GM21529 (cell line): ENCODE measurements around the gene NR4A3.
A peak's percentile ranks its signal among the peaks of the same experiment; 100 is the strongest.

Experiments used
- ATAC-seq: cut with Tn5 transposase; IDR thresholded peaks from one replicate; pipeline ENCODE4 v1.9.1; 2021; ENCODE audit not compliant: unreplicated experiment

The NR4A3 gene

GRCh38 chr9:99873531-99873930 lies 51.8 kb downstream of the NR4A3 start:
- ATAC-seq: no peak

- ATAC-seq: no peak
These were observed 52.4 kb downstream of the NR4A3 start for GRCh38 chr9:99873943-99874584.

GRCh38 chr9:99876190-99876589 lies 54.5 kb downstream of the NR4A3 start:
- ATAC-seq: no peak

- ATAC-seq: no peak
These were observed 57.0 kb downstream of the NR4A3 start for GRCh38 chr9:99878651-99879050.

GRCh38 chr9:99881769-99882168 lies 60.1 kb downstream of the NR4A3 start:
- ATAC-seq: no peak

GRCh38 chr9:99885747-99886146 lies 64.1 kb downstream of the NR4A3 start:
- no peak for ATAC-seq

GRCh38 chr9:99889120-99889519 lies 67.4 kb downstream of the NR4A3 start:
- no peak for ATAC-seq

DNA sequence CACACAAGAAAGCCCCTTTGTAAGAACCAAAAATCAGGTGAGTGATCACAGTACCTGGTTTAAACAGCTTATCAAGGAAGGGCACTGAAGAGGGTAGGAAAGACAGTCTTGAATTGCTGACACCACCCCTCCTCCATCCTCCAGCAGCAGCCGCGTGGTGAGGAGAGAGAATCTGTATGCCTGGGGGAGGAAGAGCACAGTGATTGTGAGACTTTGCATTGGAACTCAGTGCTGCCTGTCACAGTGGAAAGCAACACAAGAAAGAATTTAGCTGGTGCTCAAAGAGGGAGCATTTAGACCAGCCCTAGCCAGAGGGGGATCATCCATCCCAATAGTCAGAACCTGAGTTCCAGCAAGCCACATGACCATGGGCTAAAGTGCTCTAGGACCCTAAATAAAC lies 73.1 kb downstream of the NR4A3 start:
- no peak for ATAC-seq

- ATAC-seq: no peak
These were observed 73.8 kb downstream of the NR4A3 start for GRCh38 chr9:99895510-99895909.

- no peak for ATAC-seq
These were observed 74.4 kb downstream of the NR4A3 start for GRCh38 chr9:99896119-99896518.

DNA sequence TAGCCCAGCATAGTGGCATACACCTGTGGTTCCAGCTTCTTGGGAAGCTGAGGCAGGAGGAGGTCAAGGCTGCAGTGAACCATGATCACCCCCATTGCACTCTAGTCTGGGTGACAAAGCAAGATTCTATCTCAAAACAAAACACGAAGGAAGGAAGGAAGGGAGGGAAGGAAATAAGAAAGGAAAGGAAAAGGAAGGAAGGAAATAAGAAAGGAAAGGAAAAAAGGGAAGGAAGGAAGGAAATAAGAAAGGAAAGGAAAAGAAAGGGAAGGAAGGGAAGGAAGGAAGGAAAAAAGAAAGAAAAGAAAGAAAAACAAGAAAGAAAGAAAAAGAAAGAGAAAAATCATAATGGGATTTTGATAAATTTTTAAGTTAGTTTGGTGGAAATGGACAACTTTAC lies 81.7 kb downstream of the NR4A3 start:
- ATAC-seq: no peak

GRCh38 chr9:99905833-99906402 lies 84.2 kb downstream of the NR4A3 start:
- peak; percentile 2 for ATAC-seq

- peak; percentile 88 for ATAC-seq
These were observed 84.9 kb downstream of the NR4A3 start, which contains the start of gene STX17 for GRCh38 chr9:99906403-99907207. Gene STX17 (plus strand): TSS chr9:99906654. CDS start chr9:99915240, 8,586 bp downstream.

GRCh38 chr9:99907208-99907532 lies 85.5 kb downstream of the NR4A3 start:
- no peak for ATAC-seq

DNA sequence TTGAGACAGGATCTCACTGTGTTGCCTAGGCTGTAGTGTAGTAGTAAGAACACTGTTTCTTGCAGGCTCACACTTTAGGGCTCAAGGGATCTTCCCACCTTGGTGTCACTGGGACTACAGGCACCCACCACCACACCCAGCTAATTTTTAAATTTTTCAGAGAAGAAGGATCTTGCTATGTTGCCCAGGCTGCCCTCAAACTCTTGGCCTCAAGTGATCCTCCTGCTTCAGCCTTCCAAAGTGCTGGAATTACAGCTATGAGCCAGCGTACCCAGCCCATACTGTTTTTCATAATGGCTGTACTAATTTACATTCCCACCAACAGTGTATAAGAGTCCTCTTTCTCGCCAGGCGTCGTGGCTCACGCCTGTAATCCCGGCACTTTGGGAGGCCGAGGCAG lies 89.9 kb downstream of the NR4A3 start:
- no peak for ATAC-seq
